Activated naive CD4-positive, alpha-beta T cell treated with Interleukin-2 at 50 U/mL for 16 hours (primary cell): Measurements from ENCODE around the gene GNPTAB.

Experiments
- DNase-seq: peaks from one replicate; pipeline ENCODE4 v3.0.0-alpha.2; 2020

The GNPTAB gene

DNA sequence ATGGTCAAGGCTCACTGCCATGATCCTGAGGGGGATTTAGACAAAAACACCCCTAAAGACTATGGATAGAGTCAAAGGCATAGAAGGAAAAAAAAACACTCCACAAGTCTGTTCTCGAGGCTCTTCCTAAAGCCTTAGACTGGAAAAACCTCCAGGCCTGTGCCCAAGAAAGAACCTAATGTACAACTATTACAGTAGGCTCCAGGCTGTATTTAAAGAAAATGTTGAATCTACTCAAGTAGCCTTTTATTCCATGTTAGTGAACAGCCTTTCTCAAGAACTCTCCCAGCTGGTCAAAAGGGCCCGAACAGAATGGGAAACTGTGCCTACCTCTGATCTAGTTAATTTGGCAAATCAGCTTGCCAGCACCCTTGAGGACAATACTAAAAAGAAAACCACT, 28.3 kb downstream of the GNPTAB start:
- no peak for DNase-seq

- DNase-seq = no peak
Measured at GRCh38 chr12:101799774-101800173, 31.0 kb downstream of the GNPTAB start.

DNA sequence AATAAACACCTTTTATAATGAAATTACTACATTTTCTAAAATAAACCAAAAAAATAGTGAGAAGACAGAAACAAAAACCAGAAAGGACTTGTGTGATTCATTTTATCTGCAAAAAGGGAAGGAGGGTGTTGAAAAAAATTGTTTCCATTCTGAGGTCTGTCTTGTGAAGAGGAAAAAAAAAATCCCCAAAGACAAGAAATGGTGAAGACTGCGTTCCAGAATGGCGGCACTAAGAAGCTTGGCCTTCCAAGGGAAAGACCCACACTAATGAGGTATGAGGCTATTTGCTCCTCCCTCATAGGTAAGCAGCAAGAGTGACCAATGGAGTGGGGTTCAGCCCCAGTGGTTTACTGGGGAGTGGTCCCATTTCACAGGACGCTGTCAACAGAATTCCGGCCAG, 35.0 kb downstream of the GNPTAB start:
- DNase-seq = no peak

DNA sequence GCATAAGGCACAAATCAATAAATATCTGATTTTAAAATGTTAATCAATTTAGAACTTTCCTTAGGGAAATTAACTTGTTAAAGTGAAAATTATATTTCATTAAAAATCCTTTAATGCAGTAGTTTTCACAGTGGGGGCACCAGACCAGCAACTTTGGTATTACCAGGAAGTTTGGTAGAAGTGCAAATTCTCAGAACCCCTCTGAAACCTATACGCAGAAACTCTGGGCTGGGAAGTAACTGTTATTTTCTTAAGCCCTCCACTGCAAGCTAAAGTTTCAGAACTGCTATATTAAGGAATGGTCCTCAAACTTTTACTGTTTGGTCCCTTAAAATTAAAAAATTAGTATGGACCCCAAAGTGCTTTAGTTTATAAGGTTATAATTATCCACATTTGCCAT, 35.7 kb downstream of the GNPTAB start:
- no peak for DNase-seq

- DNase-seq = no peak
Measured at GRCh38 chr12:101794574-101794973, 36.2 kb downstream of the GNPTAB start.

GRCh38 chr12:101793401-101793800, 37.4 kb downstream of the GNPTAB start:
- DNase-seq = no peak

GRCh38 chr12:101792046-101792931, 38.5 kb downstream of the GNPTAB start:
- no peak for DNase-seq

DNA sequence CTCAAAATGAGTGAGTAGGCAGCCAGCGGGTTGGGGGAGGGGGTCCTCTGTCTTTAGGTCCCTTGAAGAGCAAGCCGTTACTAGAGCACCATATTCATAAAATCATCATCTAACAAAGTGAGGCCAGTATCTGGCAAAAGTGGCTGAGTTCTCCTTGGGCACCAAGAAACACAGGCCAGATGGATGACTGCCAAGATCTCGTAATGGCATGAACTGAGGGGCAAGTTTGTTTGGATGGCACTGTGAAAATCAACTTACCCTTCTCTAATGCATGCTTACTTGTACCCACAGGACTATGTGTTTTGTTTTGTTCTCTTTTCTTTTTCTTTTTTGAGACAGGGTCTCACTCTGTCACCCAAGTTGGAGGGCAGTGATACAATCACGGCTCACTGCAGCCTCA, 41.6 kb downstream of the GNPTAB start:
- no peak for DNase-seq

- no peak for DNase-seq
Measured at GRCh38 chr12:101785671-101786070, 45.1 kb downstream of the GNPTAB start.

GRCh38 chr12:101784376-101784775, 46.4 kb downstream of the GNPTAB start:
- no peak for DNase-seq

DNA sequence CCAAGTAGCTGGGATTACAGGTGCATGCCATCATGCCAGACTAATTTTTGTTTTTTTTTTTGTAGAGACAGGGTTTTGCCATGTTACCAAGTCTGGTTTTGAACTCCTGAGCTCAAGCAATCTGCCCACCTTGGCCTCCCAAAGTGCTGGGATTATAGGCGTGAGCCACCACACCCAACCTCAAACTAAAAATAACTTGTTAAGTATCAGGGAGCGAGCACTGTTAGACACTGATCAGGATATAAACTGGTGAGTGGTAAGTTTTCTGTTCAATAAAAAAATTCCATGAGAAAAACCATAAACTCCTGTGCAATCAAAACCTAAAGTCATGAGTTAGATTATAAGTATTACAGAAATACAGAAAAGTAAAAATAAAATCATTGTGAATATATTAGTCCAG, 46.9 kb downstream of the GNPTAB start:
- DNase-seq = no peak

GRCh38 chr12:101783150-101783549, 47.6 kb downstream of the GNPTAB start:
- DNase-seq = no peak

- DNase-seq = no peak
Measured at GRCh38 chr12:101782273-101782731, 48.5 kb downstream of the GNPTAB start.

- no peak for DNase-seq
Measured at GRCh38 chr12:101781834-101782233, 48.9 kb downstream of the GNPTAB start.

DNA sequence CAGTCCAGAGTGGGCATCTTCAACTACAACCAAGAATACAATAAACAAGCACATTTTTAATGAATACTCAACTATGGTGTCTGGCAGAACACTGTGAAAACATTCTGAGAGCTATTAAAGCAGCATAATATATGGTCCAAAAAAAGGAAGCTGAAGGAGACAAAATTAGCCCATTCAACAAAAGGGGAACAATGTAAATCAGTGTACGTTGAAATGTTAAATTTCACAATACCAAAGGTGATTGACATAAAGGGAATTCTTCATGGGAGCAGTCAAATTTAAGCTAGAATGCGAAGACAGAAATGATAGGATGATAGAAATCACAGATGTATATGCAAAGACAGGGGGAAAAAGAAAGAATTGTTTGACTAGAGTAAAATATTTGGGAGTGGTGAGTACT, 50.2 kb downstream of the GNPTAB start:
- DNase-seq = no peak

- no peak for DNase-seq
Measured at GRCh38 chr12:101779626-101780025, 51.1 kb downstream of the GNPTAB start.

DNA sequence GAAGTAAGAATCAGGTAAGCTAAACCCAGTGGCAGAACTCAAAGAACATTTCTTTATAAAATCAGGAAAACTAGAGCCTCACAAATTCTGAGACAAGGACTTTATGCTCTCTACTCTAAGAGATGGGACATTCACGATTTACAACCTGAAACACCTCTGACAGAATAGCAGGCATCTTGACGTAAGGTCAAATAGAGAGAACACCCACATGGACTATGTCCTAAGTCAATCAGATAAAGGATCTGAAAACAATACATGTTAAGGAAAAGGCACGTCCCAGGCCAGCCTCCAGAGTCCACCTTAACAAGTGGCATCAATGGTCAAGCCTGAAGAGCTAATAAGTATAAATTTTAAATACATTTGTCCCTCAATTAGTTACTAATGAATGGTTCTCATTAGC, 51.6 kb downstream of the GNPTAB start:
- DNase-seq = no peak

GRCh38 chr12:101777978-101778377, 52.8 kb downstream of the GNPTAB start:
- no peak for DNase-seq

DNA sequence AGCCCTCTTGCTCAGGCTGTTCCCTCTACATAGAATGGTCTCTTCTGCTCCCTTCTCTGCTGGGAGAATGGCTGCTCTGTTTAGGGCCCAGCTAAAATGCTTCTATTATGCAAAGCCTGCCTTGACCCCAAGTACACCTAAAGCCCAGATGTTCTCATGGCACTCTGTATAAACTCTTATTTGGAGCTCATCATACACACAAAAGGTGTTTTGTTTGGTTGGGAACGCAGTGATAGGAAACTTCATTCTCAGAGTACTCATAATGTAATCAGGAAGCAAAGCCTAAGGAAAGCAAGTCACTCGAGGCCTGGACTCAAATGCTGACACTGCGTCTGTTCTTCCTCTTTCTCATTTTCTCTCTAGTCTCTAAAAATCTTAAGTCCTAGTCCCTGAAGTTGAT, 53.3 kb downstream of the GNPTAB start:
- no peak for DNase-seq

DNA sequence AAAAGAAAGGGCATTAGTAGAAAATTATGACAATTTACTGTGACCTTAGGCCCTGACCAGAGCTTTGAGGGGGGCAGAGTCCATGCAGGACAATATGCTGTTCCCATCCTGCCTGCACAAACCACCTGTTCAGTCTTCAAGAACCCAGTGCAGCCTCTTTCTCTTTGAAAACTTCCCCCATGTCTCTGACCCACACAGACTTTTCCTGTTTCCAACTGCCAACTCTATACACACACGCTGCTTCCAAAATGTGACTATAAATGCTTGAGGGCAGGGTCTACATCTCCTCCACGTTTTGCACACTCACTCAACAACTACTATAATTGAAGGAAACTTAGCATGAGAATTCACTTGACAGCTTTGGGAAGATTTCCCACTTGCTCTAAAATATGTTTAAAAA, 54.9 kb downstream of the GNPTAB start:
- DNase-seq = no peak

- peak; percentile 65 for DNase-seq
Measured at GRCh38 chr12:101773650-101774162, 57.1 kb downstream of the GNPTAB start.

GRCh38 chr12:101772012-101772775, 58.6 kb downstream of the GNPTAB start:
- no peak for DNase-seq

DNA sequence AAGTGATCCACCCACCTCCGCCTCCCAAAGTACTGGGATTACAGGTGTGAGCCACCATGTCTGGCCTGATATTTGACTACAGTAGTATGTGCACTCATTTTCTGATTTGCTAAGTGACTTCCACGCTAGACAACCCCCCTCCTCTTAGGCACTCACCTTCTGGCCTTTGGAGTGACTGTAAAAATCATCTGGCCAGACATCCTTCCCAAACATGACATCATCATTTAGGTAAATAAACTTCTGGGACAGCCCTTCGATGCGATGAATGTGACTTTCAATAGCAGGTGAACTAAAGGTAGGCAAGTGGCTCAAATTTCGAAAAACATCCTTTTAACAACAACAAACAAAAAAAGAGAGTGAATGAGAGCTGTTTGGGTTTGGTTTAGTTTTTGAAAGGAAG, 60.9 kb downstream of the GNPTAB start:
- DNase-seq = no peak

DNA sequence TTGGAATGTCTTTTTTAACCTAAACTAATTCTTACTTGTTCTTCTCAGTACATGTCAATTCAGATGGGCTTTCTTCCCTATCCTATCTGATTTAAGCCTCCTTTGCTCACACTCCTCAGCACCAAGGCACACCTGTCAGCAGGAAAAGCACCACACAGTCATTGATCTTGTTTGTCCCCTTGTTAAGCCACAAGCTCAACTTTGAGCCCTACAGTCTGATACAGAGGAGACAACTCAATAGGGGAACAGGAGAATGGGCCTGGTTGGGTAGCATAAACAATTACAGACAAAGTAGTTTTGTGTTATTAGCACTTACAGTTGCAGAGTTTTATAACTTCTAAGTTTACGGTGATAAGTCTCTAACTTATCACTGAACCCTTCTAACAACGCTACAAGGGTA, 62.0 kb downstream of the GNPTAB start:
- DNase-seq = no peak
